ENCODE data around the gene DNLZ.

The DNLZ gene

GRCh38 chr9:136309806-136310220, 53.7 kb downstream of the DNLZ start (continued):
- TF ChIP-seq, protein P1, sequence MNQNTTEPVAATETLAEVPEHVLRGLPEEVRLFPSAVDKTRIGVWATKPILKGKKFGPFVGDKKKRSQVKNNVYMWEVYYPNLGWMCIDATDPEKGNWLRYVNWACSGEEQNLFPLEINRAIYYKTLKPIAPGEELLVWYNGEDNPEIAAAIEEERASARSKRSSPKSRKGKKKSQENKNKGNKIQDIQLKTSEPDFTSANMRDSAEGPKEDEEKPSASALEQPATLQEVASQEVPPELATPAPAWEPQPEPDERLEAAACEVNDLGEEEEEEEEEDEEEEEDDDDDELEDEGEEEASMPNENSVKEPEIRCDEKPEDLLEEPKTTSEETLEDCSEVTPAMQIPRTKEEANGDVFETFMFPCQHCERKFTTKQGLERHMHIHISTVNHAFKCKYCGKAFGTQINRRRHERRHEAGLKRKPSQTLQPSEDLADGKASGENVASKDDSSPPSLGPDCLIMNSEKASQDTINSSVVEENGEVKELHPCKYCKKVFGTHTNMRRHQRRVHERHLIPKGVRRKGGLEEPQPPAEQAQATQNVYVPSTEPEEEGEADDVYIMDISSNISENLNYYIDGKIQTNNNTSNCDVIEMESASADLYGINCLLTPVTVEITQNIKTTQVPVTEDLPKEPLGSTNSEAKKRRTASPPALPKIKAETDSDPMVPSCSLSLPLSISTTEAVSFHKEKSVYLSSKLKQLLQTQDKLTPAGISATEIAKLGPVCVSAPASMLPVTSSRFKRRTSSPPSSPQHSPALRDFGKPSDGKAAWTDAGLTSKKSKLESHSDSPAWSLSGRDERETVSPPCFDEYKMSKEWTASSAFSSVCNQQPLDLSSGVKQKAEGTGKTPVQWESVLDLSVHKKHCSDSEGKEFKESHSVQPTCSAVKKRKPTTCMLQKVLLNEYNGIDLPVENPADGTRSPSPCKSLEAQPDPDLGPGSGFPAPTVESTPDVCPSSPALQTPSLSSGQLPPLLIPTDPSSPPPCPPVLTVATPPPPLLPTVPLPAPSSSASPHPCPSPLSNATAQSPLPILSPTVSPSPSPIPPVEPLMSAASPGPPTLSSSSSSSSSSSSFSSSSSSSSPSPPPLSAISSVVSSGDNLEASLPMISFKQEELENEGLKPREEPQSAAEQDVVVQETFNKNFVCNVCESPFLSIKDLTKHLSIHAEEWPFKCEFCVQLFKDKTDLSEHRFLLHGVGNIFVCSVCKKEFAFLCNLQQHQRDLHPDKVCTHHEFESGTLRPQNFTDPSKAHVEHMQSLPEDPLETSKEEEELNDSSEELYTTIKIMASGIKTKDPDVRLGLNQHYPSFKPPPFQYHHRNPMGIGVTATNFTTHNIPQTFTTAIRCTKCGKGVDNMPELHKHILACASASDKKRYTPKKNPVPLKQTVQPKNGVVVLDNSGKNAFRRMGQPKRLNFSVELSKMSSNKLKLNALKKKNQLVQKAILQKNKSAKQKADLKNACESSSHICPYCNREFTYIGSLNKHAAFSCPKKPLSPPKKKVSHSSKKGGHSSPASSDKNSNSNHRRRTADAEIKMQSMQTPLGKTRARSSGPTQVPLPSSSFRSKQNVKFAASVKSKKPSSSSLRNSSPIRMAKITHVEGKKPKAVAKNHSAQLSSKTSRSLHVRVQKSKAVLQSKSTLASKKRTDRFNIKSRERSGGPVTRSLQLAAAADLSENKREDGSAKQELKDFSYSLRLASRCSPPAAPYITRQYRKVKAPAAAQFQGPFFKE (tag by site-specific recombination; IDR thresholded peaks at IDR 0.05; ENCODE audit: borderline replicate concordance): no peak
- TF ChIP-seq, protein P2, sequence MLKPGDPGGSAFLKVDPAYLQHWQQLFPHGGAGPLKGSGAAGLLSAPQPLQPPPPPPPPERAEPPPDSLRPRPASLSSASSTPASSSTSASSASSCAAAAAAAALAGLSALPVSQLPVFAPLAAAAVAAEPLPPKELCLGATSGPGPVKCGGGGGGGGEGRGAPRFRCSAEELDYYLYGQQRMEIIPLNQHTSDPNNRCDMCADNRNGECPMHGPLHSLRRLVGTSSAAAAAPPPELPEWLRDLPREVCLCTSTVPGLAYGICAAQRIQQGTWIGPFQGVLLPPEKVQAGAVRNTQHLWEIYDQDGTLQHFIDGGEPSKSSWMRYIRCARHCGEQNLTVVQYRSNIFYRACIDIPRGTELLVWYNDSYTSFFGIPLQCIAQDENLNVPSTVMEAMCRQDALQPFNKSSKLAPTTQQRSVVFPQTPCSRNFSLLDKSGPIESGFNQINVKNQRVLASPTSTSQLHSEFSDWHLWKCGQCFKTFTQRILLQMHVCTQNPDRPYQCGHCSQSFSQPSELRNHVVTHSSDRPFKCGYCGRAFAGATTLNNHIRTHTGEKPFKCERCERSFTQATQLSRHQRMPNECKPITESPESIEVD (tag by site-specific recombination; IDR thresholded peaks at IDR 0.05): no peak
- TF ChIP-seq ZNF561 (tag by site-specific recombination; IDR thresholded peaks at IDR 0.05; ENCODE audit: borderline replicate concordance): no peak
- TF ChIP-seq ZNF670 (tag by site-specific recombination; IDR thresholded peaks at IDR 0.05; ENCODE audit: low read depth): peak; percentile 77; the same call in 1 of the 2 replicates
- TF ChIP-seq ZNF580 (tag by site-specific recombination; IDR thresholded peaks at IDR 0.05): no peak; the same call in 1 of the 2 replicates
- TF ChIP-seq ZNF510 (tag by site-specific recombination; IDR thresholded peaks at IDR 0.05; ENCODE audit: insufficient replicate concordance): no peak
- TF ChIP-seq ZNF302 (tag by site-specific recombination; IDR thresholded peaks at IDR 0.05; ENCODE audit: low read depth): no peak
- TF ChIP-seq SCRT1 (tag by site-specific recombination; IDR thresholded peaks at IDR 0.05; ENCODE audit: borderline replicate concordance): no peak
- TF ChIP-seq ZNF175 (tag by site-specific recombination; IDR thresholded peaks at IDR 0.05): peak; percentile 98
- no peak; the same call in none of the 2 replicates for TF ChIP-seq ZNF621 (tag by site-specific recombination; IDR thresholded peaks at IDR 0.05)
- no peak for TF ChIP-seq ZNF214 (tag by site-specific recombination; IDR thresholded peaks at IDR 0.05; ENCODE audit: borderline replicate concordance)
- no peak for TF ChIP-seq ZNF140 (tag by site-specific recombination; IDR thresholded peaks at IDR 0.05)
- no peak for TF ChIP-seq ZNF223 (tag by site-specific recombination; IDR thresholded peaks at IDR 0.05)
- TF ChIP-seq, protein P3, sequence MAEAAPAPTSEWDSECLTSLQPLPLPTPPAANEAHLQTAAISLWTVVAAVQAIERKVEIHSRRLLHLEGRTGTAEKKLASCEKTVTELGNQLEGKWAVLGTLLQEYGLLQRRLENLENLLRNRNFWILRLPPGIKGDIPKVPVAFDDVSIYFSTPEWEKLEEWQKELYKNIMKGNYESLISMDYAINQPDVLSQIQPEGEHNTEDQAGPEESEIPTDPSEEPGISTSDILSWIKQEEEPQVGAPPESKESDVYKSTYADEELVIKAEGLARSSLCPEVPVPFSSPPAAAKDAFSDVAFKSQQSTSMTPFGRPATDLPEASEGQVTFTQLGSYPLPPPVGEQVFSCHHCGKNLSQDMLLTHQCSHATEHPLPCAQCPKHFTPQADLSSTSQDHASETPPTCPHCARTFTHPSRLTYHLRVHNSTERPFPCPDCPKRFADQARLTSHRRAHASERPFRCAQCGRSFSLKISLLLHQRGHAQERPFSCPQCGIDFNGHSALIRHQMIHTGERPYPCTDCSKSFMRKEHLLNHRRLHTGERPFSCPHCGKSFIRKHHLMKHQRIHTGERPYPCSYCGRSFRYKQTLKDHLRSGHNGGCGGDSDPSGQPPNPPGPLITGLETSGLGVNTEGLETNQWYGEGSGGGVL (tag by site-specific recombination; IDR thresholded peaks at IDR 0.05): no peak
- TF ChIP-seq ZNF626 (tag by site-specific recombination; IDR thresholded peaks at IDR 0.05): no peak
- TF ChIP-seq, protein P4, sequence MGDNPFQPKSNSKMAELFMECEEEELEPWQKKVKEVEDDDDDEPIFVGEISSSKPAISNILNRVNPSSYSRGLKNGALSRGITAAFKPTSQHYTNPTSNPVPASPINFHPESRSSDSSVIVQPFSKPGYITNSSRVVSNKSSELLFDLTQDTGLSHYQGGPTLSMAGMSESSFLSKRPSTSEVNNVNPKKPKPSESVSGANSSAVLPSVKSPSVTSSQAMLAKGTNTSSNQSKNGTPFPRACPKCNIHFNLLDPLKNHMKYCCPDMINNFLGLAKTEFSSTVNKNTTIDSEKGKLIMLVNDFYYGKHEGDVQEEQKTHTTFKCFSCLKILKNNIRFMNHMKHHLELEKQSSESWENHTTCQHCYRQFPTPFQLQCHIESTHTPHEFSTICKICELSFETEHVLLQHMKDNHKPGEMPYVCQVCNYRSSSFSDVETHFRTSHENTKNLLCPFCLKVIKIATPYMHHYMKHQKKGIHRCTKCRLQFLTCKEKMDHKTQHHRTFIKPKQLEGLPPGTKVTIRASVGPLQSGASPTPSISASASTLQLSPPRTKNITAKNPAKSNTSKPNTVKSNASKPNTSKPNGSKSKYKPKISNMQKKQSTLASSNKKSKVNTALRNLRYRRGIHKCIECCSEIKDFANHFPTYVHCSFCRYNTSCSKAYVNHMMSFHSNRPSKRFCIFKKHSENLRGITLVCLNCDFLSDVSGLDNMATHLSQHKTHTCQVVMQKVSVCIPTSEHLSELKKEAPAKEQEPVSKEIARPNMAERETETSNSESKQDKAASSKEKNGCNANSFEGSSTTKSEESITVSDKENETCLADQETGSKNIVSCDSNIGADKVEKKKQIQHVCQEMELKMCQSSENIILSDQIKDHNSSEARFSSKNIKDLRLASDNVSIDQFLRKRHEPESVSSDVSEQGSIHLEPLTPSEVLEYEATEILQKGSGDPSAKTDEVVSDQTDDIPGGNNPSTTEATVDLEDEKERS (tag by site-specific recombination; IDR thresholded peaks at IDR 0.05): no peak
- no peak for TF ChIP-seq ZSCAN16 (tag by site-specific recombination; IDR thresholded peaks at IDR 0.05)
- no peak for TF ChIP-seq ZNF274 (IDR thresholded peaks at IDR 0.05; ENCODE audit: low read length)
- peak; percentile 57; the same call in 1 of the 2 replicates for TF ChIP-seq ZNF274 (tag by site-specific recombination; IDR thresholded peaks at IDR 0.05; ENCODE audit: borderline replicate concordance)
- no peak for TF ChIP-seq IKZF3 (tag by site-specific recombination; IDR thresholded peaks at IDR 0.05)
- TF ChIP-seq KLF8 (tag by site-specific recombination; IDR thresholded peaks at IDR 0.05): peak; percentile 25; the same call in 1 of the 2 replicates
- TF ChIP-seq, protein P5, sequence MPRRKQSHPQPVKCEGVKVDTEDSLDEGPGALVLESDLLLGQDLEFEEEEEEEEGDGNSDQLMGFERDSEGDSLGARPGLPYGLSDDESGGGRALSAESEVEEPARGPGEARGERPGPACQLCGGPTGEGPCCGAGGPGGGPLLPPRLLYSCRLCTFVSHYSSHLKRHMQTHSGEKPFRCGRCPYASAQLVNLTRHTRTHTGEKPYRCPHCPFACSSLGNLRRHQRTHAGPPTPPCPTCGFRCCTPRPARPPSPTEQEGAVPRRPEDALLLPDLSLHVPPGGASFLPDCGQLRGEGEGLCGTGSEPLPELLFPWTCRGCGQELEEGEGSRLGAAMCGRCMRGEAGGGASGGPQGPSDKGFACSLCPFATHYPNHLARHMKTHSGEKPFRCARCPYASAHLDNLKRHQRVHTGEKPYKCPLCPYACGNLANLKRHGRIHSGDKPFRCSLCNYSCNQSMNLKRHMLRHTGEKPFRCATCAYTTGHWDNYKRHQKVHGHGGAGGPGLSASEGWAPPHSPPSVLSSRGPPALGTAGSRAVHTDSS (tag by site-specific recombination; IDR thresholded peaks at IDR 0.05): no peak
- no peak for TF ChIP-seq ZNF704 (tag by site-specific recombination; IDR thresholded peaks at IDR 0.05)
- no peak for TF ChIP-seq ZNF555 (tag by site-specific recombination; conservative IDR thresholded peaks at IDR 0.05)
